Prostate gland (tissue), 2 donors: ENCODE results near the gene CEP85L. TPM values are rescaled to one million over a fixed set of nuclear protein-coding genes. Genes with fewer than 3 reads are reported as not detected.

Experiments used
- DNase-seq: peaks from one replicate; pipeline ENCODE4 v3.0.0-alpha.2; 2019; ENCODE audit warnings: low spot score
- H3K27ac ChIP-seq, 2 donors: fragments of 200-600 bp; sonication (generic); 2 replicates each; pipeline ENCODE4 v1.5.1; 2017 to 2019
- H3K27me3 ChIP-seq: fragments of 200-600 bp; sonication (generic); replicated peaks from 2 replicates; pipeline ENCODE4 v1.5.1; 2019; ENCODE audit not compliant: insufficient read depth
- H3K36me3 ChIP-seq, 2 donors: fragments of 200-600 bp; sonication (generic); 1 replicate in 1 of 2; 2 replicates in 1 of 2; pipeline versions ENCODE4 v1.5.1 to v1.8.1; 2017 to 2019
- H3K4me1 ChIP-seq: fragments of 200-600 bp; sonication (generic); replicated peaks from 2 replicates; pipeline ENCODE4 v1.5.1; 2019
- H3K4me3 ChIP-seq, 2 donors: fragments of 200-600 bp; sonication (generic); 2 replicates each; pipeline ENCODE4 v1.5.1; 2017 to 2019
- H3K9me3 ChIP-seq: fragments of 200-600 bp; sonication (generic); 2 replicates; pipeline ENCODE4 v1.5.1; 2017
- POLR2A ChIP-seq: fragments of 450-650 bp; IDR thresholded peaks from one replicate; pipeline ENCODE4 v1.6.1; 2016; ENCODE audit warnings: antibody characterized with exemption, mild to moderate bottlenecking
- POLR2AphosphoS5 ChIP-seq: sonication (generic); formaldehyde crosslinking; IDR thresholded peaks from one replicate; pipeline ENCODE4 v1.6.1; 2017; ENCODE audit warnings: antibody characterized with exemption
- WGBS: methylation state at CpG from one replicate; pipeline ENCODE4 v1.1.5; 2018; 5-methylcytosine and 5-hydroxymethylcytosine counted together
- intact Hi-C: fragments of 100-400 bp; cut with DNase I; formaldehyde crosslinking; loops from one replicate; pipeline ENCODE4 v1.14.2; 2022
- total RNA-seq, 2 donors: library from RNA; depleted of rRNA; stranded (reverse); fragments of >200 nt; gene quantifications; one replicate each; pipeline ENCODE4 v1.1.0, GENCODE V29; 2016
- TF ChIP-seq, protein P1 (sequence below), 4 experiments: fragments of 200-600 bp in 2 of 4; fragments of 450-650 bp in 2 of 4; sonication (generic) in 2 of 4; IDR thresholded peaks; 1 replicate in 3 of 4; 2 replicates in 1 of 4; pipeline ENCODE4 v1.5.1; 2016 to 2019; ENCODE audit warnings: antibody characterized with exemption in 4 of 4, mild to moderate bottlenecking in 2 of 4, moderate library complexity in 2 of 4

CEP85L gene
- total RNA-seq, 2 donors from 2014 or later: 2.7 to 33.5 TPM

DNA sequence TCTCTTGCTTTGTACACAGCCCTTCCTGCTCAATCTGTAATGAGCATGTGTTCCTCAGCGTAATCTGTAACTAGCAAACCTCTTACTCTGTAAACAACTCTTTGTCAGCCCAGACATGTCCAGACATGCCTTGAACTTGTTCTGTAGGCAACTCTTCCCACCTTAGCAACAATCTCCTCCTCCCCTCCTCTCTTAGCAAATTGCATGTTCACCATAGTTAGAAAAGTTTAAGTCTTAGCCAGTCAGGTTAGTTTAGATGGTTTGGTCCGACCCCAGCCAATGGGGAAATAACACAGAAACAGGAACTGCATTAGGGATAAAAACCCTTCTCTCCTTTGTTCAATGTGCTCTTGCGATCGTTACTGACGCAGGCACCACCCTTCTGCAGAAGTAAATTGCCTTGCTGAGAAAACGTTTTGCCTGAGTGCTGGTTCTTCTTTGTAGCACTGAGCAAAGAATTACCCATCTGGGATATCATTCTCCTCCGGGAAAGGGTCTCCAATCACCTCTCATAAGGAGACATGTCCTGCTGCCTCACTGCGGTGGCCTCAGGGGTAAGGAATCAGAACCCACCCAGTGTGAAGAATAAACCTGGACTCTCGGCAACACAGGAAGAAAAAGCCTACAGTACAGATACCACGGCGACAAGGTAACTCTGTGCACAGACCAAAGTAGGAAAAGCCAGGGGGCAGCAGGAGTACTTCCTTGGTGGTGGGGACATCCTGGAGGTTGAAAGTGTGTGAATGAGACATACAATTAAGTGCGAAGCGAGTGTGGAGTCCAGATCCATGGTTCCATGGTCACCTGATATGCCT lies 77.1 kb downstream of the CEP85L start:
- 94% methylated on average over 13 of the region's 13 CpGs for WGBS
- intact Hi-C loops: no loop called here
- DNase-seq: no peak

DNA sequence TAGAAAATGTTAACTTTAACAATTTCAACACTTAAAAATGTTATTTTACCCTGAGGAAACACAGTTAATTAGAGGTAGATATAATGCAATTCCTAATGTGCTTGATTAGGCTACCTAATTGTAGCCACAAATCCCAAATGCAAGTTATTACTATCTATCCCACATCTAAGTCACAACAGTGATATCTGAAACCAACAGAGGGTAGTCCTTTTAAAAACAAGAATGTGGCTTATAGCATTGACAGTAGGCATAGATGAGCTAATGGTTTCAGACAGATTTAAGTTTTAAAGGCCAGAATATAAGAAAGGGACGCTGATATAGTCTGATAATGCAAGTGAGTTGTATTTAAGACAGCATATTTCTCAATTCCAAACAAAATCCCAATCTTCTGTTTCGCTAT lies 80.3 kb downstream of the CEP85L start:
- H3K27me3 ChIP-seq: no peaks in the 10 kb centered on the region
- no peaks in the 10 kb centered on the region for H3K9me3 ChIP-seq
- TF ChIP-seq, protein P1, sequence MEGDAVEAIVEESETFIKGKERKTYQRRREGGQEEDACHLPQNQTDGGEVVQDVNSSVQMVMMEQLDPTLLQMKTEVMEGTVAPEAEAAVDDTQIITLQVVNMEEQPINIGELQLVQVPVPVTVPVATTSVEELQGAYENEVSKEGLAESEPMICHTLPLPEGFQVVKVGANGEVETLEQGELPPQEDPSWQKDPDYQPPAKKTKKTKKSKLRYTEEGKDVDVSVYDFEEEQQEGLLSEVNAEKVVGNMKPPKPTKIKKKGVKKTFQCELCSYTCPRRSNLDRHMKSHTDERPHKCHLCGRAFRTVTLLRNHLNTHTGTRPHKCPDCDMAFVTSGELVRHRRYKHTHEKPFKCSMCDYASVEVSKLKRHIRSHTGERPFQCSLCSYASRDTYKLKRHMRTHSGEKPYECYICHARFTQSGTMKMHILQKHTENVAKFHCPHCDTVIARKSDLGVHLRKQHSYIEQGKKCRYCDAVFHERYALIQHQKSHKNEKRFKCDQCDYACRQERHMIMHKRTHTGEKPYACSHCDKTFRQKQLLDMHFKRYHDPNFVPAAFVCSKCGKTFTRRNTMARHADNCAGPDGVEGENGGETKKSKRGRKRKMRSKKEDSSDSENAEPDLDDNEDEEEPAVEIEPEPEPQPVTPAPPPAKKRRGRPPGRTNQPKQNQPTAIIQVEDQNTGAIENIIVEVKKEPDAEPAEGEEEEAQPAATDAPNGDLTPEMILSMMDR (IDR thresholded peaks at IDR 0.05): no peak
- TF ChIP-seq POLR2AphosphoS5: no peak
- TF ChIP-seq POLR2A: no peak
- H3K4me3 ChIP-seq: no peak overlapping the region
- H3K36me3 ChIP-seq: no peaks in the 10 kb centered on the region
- DNase-seq: no peak
- 95% methylated on average over 2 of the region's 2 CpGs for WGBS
- H3K27ac ChIP-seq: no peak overlapping the region
- no peaks in the 10 kb centered on the region for H3K4me1 ChIP-seq
- intact Hi-C loops: no loop called here

More for the DNA sequence above, 77.1 kb downstream of the CEP85L start:
- Histone ChIP-seq H3K27ac (no peak overlapping the region), H3K9me3 (no peaks in the 10 kb centered on the region), H3K4me1 (no peaks in the 10 kb centered on the region), H3K4me3 (no peak overlapping the region), H3K36me3 (no peaks in the 10 kb centered on the region), H3K27me3 (no peaks in the 10 kb centered on the region)
- TF ChIP-seq POLR2A (no peak), POLR2AphosphoS5 (no peak)
- TF ChIP-seq, protein P1 (IDR thresholded peaks at IDR 0.05): no peak

DNA sequence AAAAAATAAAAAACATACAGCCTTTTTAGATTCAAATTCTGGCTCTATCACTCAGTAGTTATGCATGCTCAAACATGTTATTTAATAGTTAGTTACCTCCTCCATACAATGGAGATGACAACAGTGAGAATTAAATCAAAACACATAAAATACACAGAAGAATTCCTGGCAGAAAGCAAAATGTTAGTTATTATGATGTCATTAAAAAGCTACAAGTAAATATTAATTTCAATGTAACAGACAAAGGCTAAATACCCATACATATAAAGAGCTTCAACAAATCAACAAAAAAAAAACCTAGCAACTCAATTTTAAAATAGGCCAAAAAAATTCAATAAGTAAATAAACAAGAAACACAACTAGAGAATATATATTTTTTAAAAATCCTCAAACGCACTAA lies 81.9 kb downstream of the CEP85L start:
- Histone ChIP-seq H3K36me3 (no peaks in the 10 kb centered on the region), H3K27ac (no peak overlapping the region), H3K4me3 (no peak overlapping the region), H3K4me1 (no peaks in the 10 kb centered on the region), H3K27me3 (no peaks in the 10 kb centered on the region), H3K9me3 (no peaks in the 10 kb centered on the region)
- TF ChIP-seq POLR2AphosphoS5 (no peak), POLR2A (no peak)
- TF ChIP-seq, protein P1 (IDR thresholded peaks at IDR 0.05): no peak
- intact Hi-C loops: no loop called here
- DNase-seq: no peak
- 96% methylated on average over 1 of the region's 1 CpG for WGBS

DNA sequence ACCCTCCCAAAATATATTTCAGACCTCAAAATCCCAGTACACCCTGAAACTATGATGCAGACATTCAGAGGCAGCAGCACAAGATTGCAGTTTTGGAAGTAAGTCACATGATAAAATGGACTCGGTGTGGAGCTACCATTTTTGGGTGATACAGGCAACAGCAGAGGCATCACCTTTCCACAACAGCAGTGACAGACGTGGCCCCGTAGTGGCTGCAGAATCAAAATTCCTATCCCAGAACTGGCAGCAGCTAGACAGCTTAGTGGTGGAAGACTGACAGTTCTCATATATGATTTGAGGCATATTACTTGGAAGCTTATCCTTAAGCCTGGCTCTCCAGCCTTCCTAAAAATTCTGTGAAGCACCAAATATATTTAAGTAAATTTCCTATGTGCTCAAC lies 83.4 kb downstream of the CEP85L start:
- no peak for DNase-seq
- no peak overlapping the region for H3K27ac ChIP-seq
- WGBS: 74% methylated on average over 3 of the region's 3 CpGs

More for the DNA sequence above, 83.4 kb downstream of the CEP85L start:
- TF ChIP-seq POLR2A: no peak
- TF ChIP-seq POLR2AphosphoS5: no peak
- TF ChIP-seq, protein P1 (IDR thresholded peaks at IDR 0.05): no peak
- no peak overlapping the region for H3K4me3 ChIP-seq
- H3K36me3 ChIP-seq: no peaks in the 10 kb centered on the region
- no peaks in the 10 kb centered on the region for H3K4me1 ChIP-seq
- intact Hi-C loops: no loop called here
- no peaks in the 10 kb centered on the region for H3K9me3 ChIP-seq
- H3K27me3 ChIP-seq: no peaks in the 10 kb centered on the region
